HCEC 1CT (cell line): ENCODE results near the gene LAD1.

Experiments
- DNase-seq: peaks from one replicate; pipeline ENCODE4 v3.0.0-alpha.2; 2017

LAD1 gene

DNA sequence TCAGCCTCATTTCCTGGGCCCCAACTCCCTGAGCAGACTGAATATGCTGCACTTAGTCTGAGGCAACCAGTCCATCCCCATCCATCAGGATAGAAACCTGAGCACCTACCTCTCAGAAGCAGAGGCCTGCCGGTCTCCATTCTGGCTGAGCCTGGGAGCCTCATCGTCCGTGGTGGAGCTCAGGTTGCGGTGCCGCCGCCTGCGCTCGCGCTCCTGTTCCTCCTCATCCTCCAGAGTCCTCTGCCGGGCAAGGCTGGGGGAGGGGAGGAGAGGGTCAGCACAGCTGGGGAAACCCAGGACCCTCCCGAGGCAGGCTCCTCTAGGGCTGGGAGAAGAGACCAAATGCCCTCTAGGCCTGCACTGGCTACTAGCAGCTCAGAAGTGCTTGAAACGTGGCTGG, 10.1 kb downstream of the LAD1 start:
- DNase-seq, result no peak

GRCh38 chr1:201386208-201386607, 12.9 kb downstream of the LAD1 start:
- DNase-seq, result no peak

GRCh38 chr1:201385299-201385891, 13.7 kb downstream of the LAD1 start:
- peak; percentile 29 for DNase-seq

- no peak for DNase-seq
Measured at GRCh38 chr1:201384406-201384782, 14.7 kb downstream of the LAD1 start.

DNA sequence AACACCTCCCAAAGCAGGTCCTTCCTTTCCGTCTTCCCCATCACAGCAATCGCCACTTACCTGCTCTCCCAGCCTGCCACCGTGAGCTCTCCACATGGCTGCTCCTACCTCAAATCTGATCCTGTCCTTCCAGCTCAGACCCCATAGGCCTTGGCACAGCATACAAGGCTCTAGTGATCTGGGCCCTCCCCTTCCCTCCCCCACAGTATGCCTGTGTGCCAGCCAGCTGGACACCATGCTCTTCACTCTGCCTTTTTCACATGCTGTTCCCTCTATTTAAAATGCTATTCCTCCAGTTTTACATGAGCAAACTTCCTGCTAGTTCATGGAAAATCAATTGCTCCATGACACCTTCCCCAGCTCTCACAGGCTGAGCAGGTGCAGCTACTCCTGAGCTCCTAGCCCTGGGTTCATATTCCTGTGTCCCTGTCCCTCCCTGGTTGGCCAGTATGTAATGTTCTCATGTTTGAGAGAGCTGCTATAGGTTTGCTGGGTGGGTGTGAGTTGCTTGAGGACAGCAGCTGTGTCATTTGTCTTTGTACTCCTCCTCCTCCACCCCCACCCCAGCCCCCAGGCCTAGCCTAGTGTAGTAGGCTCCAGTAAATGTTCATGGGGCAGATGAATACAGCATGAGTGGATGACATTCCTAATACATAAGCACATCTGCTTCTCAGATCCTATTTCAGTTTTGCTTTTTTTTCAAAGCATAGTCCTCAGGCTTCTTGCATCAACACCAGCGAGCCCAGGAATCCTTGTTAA, 15.3 kb downstream of the LAD1 start:
- peak; percentile 90 for DNase-seq

DNA sequence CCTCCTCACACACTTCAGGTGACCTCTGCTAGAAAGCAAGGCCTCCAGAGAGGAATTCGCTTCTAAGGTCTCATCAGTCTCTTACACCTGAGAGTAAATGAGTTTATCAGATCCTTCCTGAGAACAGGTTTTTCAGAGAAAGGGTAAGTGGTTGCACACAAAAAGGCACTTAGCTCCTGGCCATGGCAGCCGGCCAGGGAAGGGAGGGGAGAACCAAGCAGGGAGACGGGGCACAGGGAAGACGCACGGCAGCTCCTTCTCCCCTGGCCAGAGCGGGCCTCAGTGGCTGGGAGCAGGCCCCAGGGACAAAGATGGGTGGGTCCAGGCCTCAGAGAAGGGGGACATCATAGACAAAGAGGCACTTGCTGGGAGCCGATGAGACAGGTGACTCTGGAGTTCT, 18.0 kb downstream of the LAD1 start:
- no peak for DNase-seq

DNA sequence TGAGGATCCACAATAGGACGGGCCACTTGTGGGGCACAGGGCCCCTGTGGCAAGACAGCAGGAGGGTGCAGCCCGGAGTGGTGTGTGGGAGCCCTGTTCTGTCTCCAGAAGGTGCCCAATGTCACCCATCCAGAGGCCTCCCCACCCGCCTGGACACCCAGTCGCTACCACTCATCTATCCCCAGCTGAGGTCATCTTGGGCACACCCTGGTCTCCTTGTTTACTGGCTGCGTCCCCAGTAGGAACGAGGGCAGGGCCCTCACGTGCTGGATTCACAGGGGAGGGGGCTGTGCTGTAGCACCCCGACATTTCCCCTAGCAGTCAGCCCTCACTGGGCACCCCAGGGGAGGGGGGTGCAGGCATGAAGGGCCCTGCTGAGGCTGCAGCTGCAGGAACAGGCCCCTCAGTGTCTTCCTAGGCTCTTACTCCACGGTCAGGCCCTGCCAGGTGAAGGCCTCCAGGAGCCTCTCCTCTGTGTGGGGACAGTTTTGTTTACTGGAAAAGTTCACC, 19.3 kb downstream of the LAD1 start:
- no peak for DNase-seq

- no peak for DNase-seq
Measured at GRCh38 chr1:201378804-201379203, 20.3 kb downstream of the LAD1 start.

- no peak for DNase-seq
Measured at GRCh38 chr1:201377611-201378092, 21.5 kb downstream of the LAD1 start, which contains the start of gene TNNT2. Gene TNNT2 (minus strand): TSS chr1:201377680. CDS start chr1:201373254, 4,426 bp downstream.

GRCh38 chr1:201376464-201377374, 22.4 kb downstream of the LAD1 start:
- peak; percentile 50 for DNase-seq

DNA sequence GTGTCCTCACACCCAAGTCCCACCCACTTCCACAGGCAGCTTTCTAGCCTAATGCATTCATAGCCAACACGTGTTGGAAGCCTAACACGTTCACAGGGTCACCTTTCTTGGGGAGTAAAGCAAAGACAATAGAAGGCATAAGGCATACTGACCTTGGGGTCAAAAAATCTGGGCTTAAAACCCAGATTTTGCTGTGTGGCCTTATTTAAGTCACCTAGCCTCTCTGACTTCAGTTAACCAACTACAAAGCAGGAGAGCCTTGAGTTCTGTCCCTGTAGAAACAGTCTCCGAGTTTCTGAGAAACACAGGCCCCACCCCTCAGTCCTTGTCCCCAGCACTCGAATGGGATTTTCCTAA, 23.0 kb downstream of the LAD1 start:
- no peak for DNase-seq

DNA sequence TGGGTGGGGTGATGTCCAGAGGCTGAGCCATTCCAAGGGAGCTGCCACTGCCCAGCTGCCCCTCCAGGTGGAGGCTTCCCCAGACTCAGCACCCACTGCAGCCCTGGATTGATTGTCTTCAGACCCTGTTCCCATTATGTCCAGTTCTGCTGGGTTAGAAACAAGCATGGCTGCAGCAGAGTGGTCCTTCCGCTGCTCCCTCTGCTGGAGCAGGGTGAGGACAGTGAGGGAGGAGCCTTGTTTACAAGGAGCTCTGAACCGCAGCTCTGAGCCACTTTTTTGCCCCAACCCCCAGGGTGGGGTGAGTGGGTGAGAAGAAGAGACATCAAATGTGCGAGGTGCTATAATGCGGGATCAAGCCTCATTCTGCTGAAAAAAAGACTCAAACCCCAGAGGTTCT, 24.0 kb downstream of the LAD1 start:
- DNase-seq, result no peak

GRCh38 chr1:201374364-201374763, 24.8 kb downstream of the LAD1 start:
- DNase-seq, result no peak

DNA sequence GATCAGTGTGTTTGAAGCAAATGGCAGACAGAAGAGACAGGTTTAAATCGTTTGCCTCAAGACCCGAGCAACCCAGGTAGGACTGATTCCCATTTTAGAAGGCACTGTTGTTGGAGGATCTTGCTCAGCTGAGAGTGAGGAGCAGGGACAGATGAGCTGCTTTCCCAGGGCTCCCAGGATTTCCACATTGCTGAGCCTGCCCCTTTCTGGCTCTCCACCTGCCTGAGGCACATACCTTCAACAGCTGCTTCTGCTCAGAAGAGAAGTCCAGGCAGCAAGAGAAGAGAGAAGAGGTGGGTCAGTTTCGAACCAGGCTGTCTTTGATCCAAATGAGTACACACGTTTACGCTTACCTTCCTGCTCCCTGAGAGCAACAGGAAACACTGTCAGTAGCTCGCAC, 27.3 kb downstream of the LAD1 start:
- DNase-seq, result no peak

DNA sequence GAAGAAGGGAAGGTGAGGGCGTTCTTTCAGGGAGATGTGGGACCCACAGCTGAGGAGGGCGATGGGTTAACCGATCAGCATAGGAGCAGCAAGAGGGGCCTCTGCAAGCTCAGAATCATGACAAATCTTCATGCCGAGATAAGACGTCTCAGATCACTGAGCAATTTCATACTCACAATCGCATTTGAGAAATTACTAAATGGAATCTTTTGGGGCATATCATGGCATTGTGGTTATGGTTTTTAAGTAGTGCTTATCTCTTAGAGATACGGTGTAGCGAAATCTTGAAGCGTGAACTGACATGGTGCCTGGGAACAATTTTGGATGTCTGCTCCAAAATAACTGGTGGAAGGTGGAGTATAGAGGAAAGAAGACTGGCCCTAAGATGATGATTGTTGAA, 27.8 kb downstream of the LAD1 start:
- no peak for DNase-seq

GRCh38 chr1:201370500-201370899, 28.6 kb downstream of the LAD1 start:
- DNase-seq, result no peak

GRCh38 chr1:201369209-201369608, 29.9 kb downstream of the LAD1 start:
- no peak for DNase-seq

DNA sequence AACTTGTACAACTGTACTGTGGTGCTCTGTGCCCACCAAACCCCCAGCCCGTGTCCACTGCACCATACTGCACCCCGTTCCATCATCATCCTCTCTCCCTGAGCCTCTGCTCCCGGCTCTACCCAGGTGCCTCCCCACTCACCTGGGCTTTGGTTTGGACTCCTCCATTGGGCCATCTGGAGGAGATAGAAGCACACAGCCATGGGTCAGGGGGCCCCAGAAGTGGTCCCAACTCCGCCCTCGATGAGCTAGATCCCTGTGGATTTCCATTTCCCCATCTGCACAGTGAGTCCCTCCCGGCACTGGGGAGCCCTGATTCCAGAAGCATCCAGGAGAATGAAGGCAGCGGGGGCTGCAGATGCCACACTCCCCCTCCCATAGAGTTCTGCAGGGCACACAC, 32.4 kb downstream of the LAD1 start:
- DNase-seq, result no peak

DNA sequence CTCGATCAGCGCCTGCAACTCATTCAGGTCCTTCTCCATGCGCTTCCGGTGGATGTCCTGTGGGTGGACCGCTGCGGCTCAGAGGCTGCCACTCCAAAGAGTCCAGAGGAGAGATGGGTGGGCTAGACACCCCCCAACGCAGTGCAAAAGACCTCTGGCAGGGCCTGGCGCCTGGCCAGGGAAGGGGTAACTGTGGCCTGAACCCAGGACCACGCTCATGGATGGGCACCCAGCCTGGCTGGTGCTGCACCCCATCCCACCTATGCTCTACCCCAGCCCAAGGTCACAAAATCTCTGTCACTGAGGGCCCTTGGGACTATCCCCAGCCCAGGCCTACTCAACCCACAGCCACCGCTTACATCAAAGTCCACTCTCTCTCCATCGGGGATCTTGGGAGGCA, 33.9 kb downstream of the LAD1 start:
- DNase-seq, result no peak

DNA sequence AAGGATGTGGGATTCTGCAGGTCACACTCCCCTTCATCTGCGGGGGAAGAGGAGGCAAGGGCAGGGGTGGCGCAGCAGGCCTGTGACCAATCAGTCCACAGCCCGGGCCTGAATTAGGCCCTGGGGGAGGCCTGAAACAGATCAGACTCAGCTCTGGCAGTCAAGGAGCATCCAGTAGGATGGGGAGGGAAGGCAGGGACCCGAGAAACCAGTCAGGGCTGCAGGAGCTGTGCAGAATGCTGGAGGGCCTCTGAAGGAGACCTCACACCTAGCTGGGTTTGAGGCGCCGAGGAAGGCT, 34.4 kb downstream of the LAD1 start:
- DNase-seq, result no peak

- no peak for DNase-seq
Measured at GRCh38 chr1:201363467-201363866, 35.7 kb downstream of the LAD1 start.

GRCh38 chr1:201362906-201363305, 36.2 kb downstream of the LAD1 start:
- DNase-seq, result no peak

- peak; percentile 19 for DNase-seq
Measured at GRCh38 chr1:201361652-201362504, 37.2 kb downstream of the LAD1 start.
